ENCODE data around the gene RUBCNL. TPM values are rescaled to one million over a fixed set of nuclear protein-coding genes. Genes with fewer than 3 reads are reported as not detected.

The RUBCNL gene
- total and polyA plus RNA-seq, 9 donors, result 1.9 to 3.1 (median 2.5) TPM

GRCh38 chr13:46355901-46356590 lies 31.0 kb downstream of the RUBCNL start:
- H3K9me3 ChIP-seq (replicated peaks; ENCODE audit: control insufficient read depth, low read depth, low read length), result no peaks in the 10 kb centered on the region
- no peak overlapping the region for H3K27ac ChIP-seq (ENCODE audit: low read length)
- H3K36me3 ChIP-seq (ENCODE audit: control insufficient read depth, insufficient read depth, low read length), result no peaks in the 10 kb centered on the region
- no peaks in the 10 kb centered on the region for H3K27me3 ChIP-seq (ENCODE audit: control insufficient read depth, insufficient read depth, low read length)
- peaks cover 2% of the 10 kb centered on the region for H3K4me1 ChIP-seq (ENCODE audit: control insufficient read depth, insufficient read depth, low read length)
- no peak for DNase-seq
- whole genome bisulfite sequencing (ENCODE audit: insufficient coverage), result 90% methylated on average over 9 of the region's 11 CpGs
- no peak overlapping the region for H3K4me3 ChIP-seq (ENCODE audit: low read length)

GRCh38 chr13:46355088-46355468 lies 32.0 kb downstream of the RUBCNL start:
- no peak overlapping the region for H3K27ac ChIP-seq (ENCODE audit: low read length)
- H3K36me3 ChIP-seq (ENCODE audit: control insufficient read depth, insufficient read depth, low read length), result no peaks in the 10 kb centered on the region
- WGBS (ENCODE audit: insufficient coverage), result 77% methylated on average over 2 of the region's 5 CpGs

GRCh38 chr13:46354156-46355087 lies 32.6 kb downstream of the RUBCNL start:
- H3K9me3 ChIP-seq (replicated peaks; ENCODE audit: control insufficient read depth, low read depth, low read length), result no peaks in the 10 kb centered on the region
- no peak for DNase-seq
- H3K27ac ChIP-seq (ENCODE audit: low read length), result no peak overlapping the region
- 86% methylated on average over 3 of the region's 9 CpGs for WGBS (ENCODE audit: insufficient coverage)
- H3K4me3 ChIP-seq (ENCODE audit: low read length), result no peak overlapping the region
- no peaks in the 10 kb centered on the region for H3K27me3 ChIP-seq (ENCODE audit: control insufficient read depth, insufficient read depth, low read length)
- no peaks in the 10 kb centered on the region for H3K36me3 ChIP-seq (ENCODE audit: control insufficient read depth, insufficient read depth, low read length)
- peaks cover 9% of the 10 kb centered on the region for H3K4me1 ChIP-seq (ENCODE audit: control insufficient read depth, insufficient read depth, low read length)

More at GRCh38 chr13:46355088-46355468, 32.0 kb downstream of the RUBCNL start:
- Histone ChIP-seq H3K4me3 (ENCODE audit: low read length) (no peak overlapping the region), H3K9me3 (replicated peaks; ENCODE audit: control insufficient read depth, low read depth, low read length) (no peaks in the 10 kb centered on the region), H3K27me3 (ENCODE audit: control insufficient read depth, insufficient read depth, low read length) (no peaks in the 10 kb centered on the region), H3K4me1 (ENCODE audit: control insufficient read depth, insufficient read depth, low read length) (peaks cover 5% of the 10 kb centered on the region)
- DNase-seq, result no peak

- no peak overlapping the region for H3K4me3 ChIP-seq (ENCODE audit: low read length)
- no peak for DNase-seq
- WGBS (ENCODE audit: insufficient coverage), result no CpG with 5 or more reads among the region's 8 CpGs
- H3K9me3 ChIP-seq (replicated peaks; ENCODE audit: control insufficient read depth, low read depth, low read length), result no peaks in the 10 kb centered on the region
- H3K27me3 ChIP-seq (ENCODE audit: control insufficient read depth, insufficient read depth, low read length), result no peaks in the 10 kb centered on the region
- H3K27ac ChIP-seq (ENCODE audit: low read length), result no peak overlapping the region
- H3K36me3 ChIP-seq (ENCODE audit: control insufficient read depth, insufficient read depth, low read length), result no peaks in the 10 kb centered on the region
- peaks cover 7% of the 10 kb centered on the region for H3K4me1 ChIP-seq (ENCODE audit: control insufficient read depth, insufficient read depth, low read length)
Observed at GRCh38 chr13:46352805-46353204, 34.2 kb downstream of the RUBCNL start.

- Histone ChIP-seq H3K4me3 (ENCODE audit: low read length) (no peak overlapping the region), H3K4me1 (ENCODE audit: control insufficient read depth, insufficient read depth, low read length) (peaks cover 20% of the 10 kb centered on the region), H3K9me3 (replicated peaks; ENCODE audit: control insufficient read depth, low read depth, low read length) (no peaks in the 10 kb centered on the region), H3K36me3 (ENCODE audit: control insufficient read depth, insufficient read depth, low read length) (no peaks in the 10 kb centered on the region), H3K27me3 (ENCODE audit: control insufficient read depth, insufficient read depth, low read length) (no peaks in the 10 kb centered on the region), H3K27ac (ENCODE audit: low read length) (no peak overlapping the region)
- DNase-seq, result no peak
- WGBS (ENCODE audit: insufficient coverage), result 68% methylated on average over 9 of the region's 11 CpGs
Observed at GRCh38 chr13:46350003-46350402, 37.0 kb downstream of the RUBCNL start.

- H3K4me1 ChIP-seq (ENCODE audit: control insufficient read depth, insufficient read depth, low read length), result peaks cover 21% of the 10 kb centered on the region
- H3K4me3 ChIP-seq (ENCODE audit: low read length), result no peak overlapping the region
- no peaks in the 10 kb centered on the region for H3K27me3 ChIP-seq (ENCODE audit: control insufficient read depth, insufficient read depth, low read length)
- WGBS (ENCODE audit: insufficient coverage), result no CpG with 5 or more reads among the region's 1 CpG
- H3K9me3 ChIP-seq (replicated peaks; ENCODE audit: control insufficient read depth, low read depth, low read length), result no peaks in the 10 kb centered on the region
- H3K36me3 ChIP-seq (ENCODE audit: control insufficient read depth, insufficient read depth, low read length), result no peaks in the 10 kb centered on the region
- H3K27ac ChIP-seq (ENCODE audit: low read length), result no peak overlapping the region
- no peak for DNase-seq
Observed at GRCh38 chr13:46348961-46349360, 38.1 kb downstream of the RUBCNL start.

GRCh38 chr13:46347277-46347676 lies 39.8 kb downstream of the RUBCNL start:
- Histone ChIP-seq H3K4me3 (ENCODE audit: low read length) (no peak overlapping the region), H3K4me1 (ENCODE audit: control insufficient read depth, insufficient read depth, low read length) (peaks cover 21% of the 10 kb centered on the region), H3K36me3 (ENCODE audit: control insufficient read depth, insufficient read depth, low read length) (no peaks in the 10 kb centered on the region), H3K27ac (ENCODE audit: low read length) (no peak overlapping the region), H3K27me3 (ENCODE audit: control insufficient read depth, insufficient read depth, low read length) (no peaks in the 10 kb centered on the region), H3K9me3 (replicated peaks; ENCODE audit: control insufficient read depth, low read depth, low read length) (no peaks in the 10 kb centered on the region)
- no peak for DNase-seq
- no CpG with 5 or more reads among the region's 4 CpGs for WGBS (ENCODE audit: insufficient coverage)

- Histone ChIP-seq H3K9me3 (replicated peaks; ENCODE audit: control insufficient read depth, low read depth, low read length) (no peaks in the 10 kb centered on the region), H3K27me3 (ENCODE audit: control insufficient read depth, insufficient read depth, low read length) (no peaks in the 10 kb centered on the region), H3K4me3 (ENCODE audit: low read length) (no peak overlapping the region), H3K27ac (ENCODE audit: low read length) (peak overlapping the region; percentile 62), H3K36me3 (ENCODE audit: control insufficient read depth, insufficient read depth, low read length) (no peaks in the 10 kb centered on the region), H3K4me1 (ENCODE audit: control insufficient read depth, insufficient read depth, low read length) (peaks cover 21% of the 10 kb centered on the region)
- WGBS (ENCODE audit: insufficient coverage), result 45% methylated on average over 5 of the region's 5 CpGs
- DNase-seq, result no peak
Observed at GRCh38 chr13:46345866-46346265, 41.2 kb downstream of the RUBCNL start.

- peak; percentile 83 for DNase-seq
- Histone ChIP-seq H3K27me3 (ENCODE audit: control insufficient read depth, insufficient read depth, low read length) (no peaks in the 10 kb centered on the region), H3K36me3 (ENCODE audit: control insufficient read depth, insufficient read depth, low read length) (no peaks in the 10 kb centered on the region), H3K9me3 (replicated peaks; ENCODE audit: control insufficient read depth, low read depth, low read length) (no peaks in the 10 kb centered on the region), H3K4me1 (ENCODE audit: control insufficient read depth, insufficient read depth, low read length) (peaks cover 21% of the 10 kb centered on the region), H3K4me3 (ENCODE audit: low read length) (no peak overlapping the region), H3K27ac (ENCODE audit: low read length) (peak overlapping the region; percentile 62)
- WGBS (ENCODE audit: insufficient coverage), result 18% methylated on average over 2 of the region's 5 CpGs
Observed at GRCh38 chr13:46345398-46345797, 41.7 kb downstream of the RUBCNL start.

GRCh38 chr13:46343279-46343994 lies 43.6 kb downstream of the RUBCNL start:
- DNase-seq, result no peak
- WGBS (ENCODE audit: insufficient coverage), result 65% methylated on average over 9 of the region's 16 CpGs
- H3K36me3 ChIP-seq (ENCODE audit: control insufficient read depth, insufficient read depth, low read length), result no peaks in the 10 kb centered on the region

More at GRCh38 chr13:46343279-46343994, 43.6 kb downstream of the RUBCNL start:
- Histone ChIP-seq H3K9me3 (replicated peaks; ENCODE audit: control insufficient read depth, low read depth, low read length) (no peaks in the 10 kb centered on the region), H3K27me3 (ENCODE audit: control insufficient read depth, insufficient read depth, low read length) (no peaks in the 10 kb centered on the region), H3K27ac (ENCODE audit: low read length) (no peak overlapping the region), H3K4me1 (ENCODE audit: control insufficient read depth, insufficient read depth, low read length) (peaks cover 14% of the 10 kb centered on the region), H3K4me3 (ENCODE audit: low read length) (no peak overlapping the region)
